ENCODE results near the gene RAPGEF2. TPM values are rescaled to one million over a fixed set of nuclear protein-coding genes. Genes with fewer than 3 reads are reported as not detected.
A peak's percentile ranks its signal among the peaks of the same experiment; 100 is the strongest.

RAPGEF2 gene
- total and polyA plus RNA-seq, 11 donors = 10.6 to 75.9 (median 51.2) TPM

- TF ChIP-seq CTCF (IDR thresholded peaks at IDR 0.05) (no peak), POLR2A (IDR thresholded peaks at IDR 0.05) (no peak)
- no peaks in the 10 kb centered on the region for H3K27me3 ChIP-seq
- no peaks in the 10 kb centered on the region for H3K36me3 ChIP-seq
- 39 to 50% (median 45%) methylated on average over 1 of the region's 1 CpG for WGBS, 4 donors
- H3K4me1 ChIP-seq = peaks cover 0 to 68% (median 25%) of the 10 kb centered on the region in 12 donors
- H3K27ac ChIP-seq = peak overlapping the region in 7 of 12 donors; percentile 4 to 39 (median 21)
- H3K4me3 ChIP-seq = no peak overlapping the region
- ATAC-seq (no peak), DNase-seq (no peak)
- peaks cover 0 to 14% (median 0%) of the 10 kb centered on the region in 12 donors for H3K9me3 ChIP-seq
- intact Hi-C loops (cut with DNase I) = no loop called here
These were observed 129.7 kb downstream of the RAPGEF2 start for GRCh38 chr4:159232465-159233106.

- no peak for DNase-seq
- WGBS, 4 donors = 53 to 57% (median 56%) methylated on average over 3 of the region's 3 CpGs
- peak; percentile 66 to 78 (median 71) for ATAC-seq
- intact Hi-C loops (cut with DNase I) = loop anchor here in 1 of 10 donors (5.0 kb wide), 1 partner anchor 36 kb away; no protein-coding TSS in a partner anchor
- H3K27ac ChIP-seq = peak overlapping the region in 7 of 12 donors; percentile 3 to 45 (median 11)
- peaks cover 6 to 77% (median 36%) of the 10 kb centered on the region in 12 donors for H3K4me1 ChIP-seq
- no peak for TF ChIP-seq CTCF (IDR thresholded peaks at IDR 0.05)
- no peak for TF ChIP-seq POLR2A (IDR thresholded peaks at IDR 0.05)
- H3K9me3 ChIP-seq = peaks cover 0 to 14% (median 0%) of the 10 kb centered on the region in 12 donors
- peaks cover 0 to 1% (median 0%) of the 10 kb centered on the region in 9 donors for H3K36me3 ChIP-seq
- H3K4me3 ChIP-seq = no peak overlapping the region
- H3K27me3 ChIP-seq = no peaks in the 10 kb centered on the region
These were observed 133.0 kb downstream of the RAPGEF2 start for GRCh38 chr4:159235779-159236368.

- peaks cover 6 to 77% (median 37%) of the 10 kb centered on the region in 12 donors for H3K4me1 ChIP-seq
- peaks cover 0 to 8% (median 0%) of the 10 kb centered on the region in 12 donors for H3K9me3 ChIP-seq
- 16 to 25% (median 21%) methylated on average over 2 of the region's 2 CpGs for WGBS, 4 donors
- peaks cover 0 to 8% (median 0%) of the 10 kb centered on the region in 9 donors for H3K36me3 ChIP-seq
- intact Hi-C loops (cut with DNase I) = loop anchor here in 1 of 10 donors (5.0 kb wide), 1 partner anchor 34 kb away; no protein-coding TSS in a partner anchor
- TF ChIP-seq CTCF (IDR thresholded peaks at IDR 0.05) = no peak
- TF ChIP-seq POLR2A (IDR thresholded peaks at IDR 0.05) = no peak
- H3K27ac ChIP-seq = peak overlapping the region in 9 of 12 donors; percentile 0 to 85 (median 28)
- no peaks in the 10 kb centered on the region for H3K27me3 ChIP-seq
- ATAC-seq (no peak), DNase-seq (no peak)
- no peak overlapping the region for H3K4me3 ChIP-seq
These were observed 135.1 kb downstream of the RAPGEF2 start for GRCh38 chr4:159237975-159238374.

GRCh38 chr4:159238631-159239030 lies 135.8 kb downstream of the RAPGEF2 start:
- DNase-seq = no peak
- no peak for TF ChIP-seq CTCF (IDR thresholded peaks at IDR 0.05)
- no peak for TF ChIP-seq POLR2A (IDR thresholded peaks at IDR 0.05)
- peak overlapping the region in 9 of 12 donors; percentile 2 to 85 (median 30) for H3K27ac ChIP-seq
- no peak for ATAC-seq
- 3 to 21% (median 8%) methylated on average over 2 of the region's 2 CpGs for WGBS, 4 donors
- H3K36me3 ChIP-seq = peaks cover 0 to 14% (median 0%) of the 10 kb centered on the region in 9 donors
- intact Hi-C loops (cut with DNase I) = loop anchor here in 1 of 10 donors (5.0 kb wide), 1 partner anchor 34 kb away; no protein-coding TSS in a partner anchor
- no peaks in the 10 kb centered on the region for H3K27me3 ChIP-seq
- H3K4me3 ChIP-seq = no peak overlapping the region
- peaks cover 0 to 5% (median 0%) of the 10 kb centered on the region in 12 donors for H3K9me3 ChIP-seq
- peaks cover 6 to 76% (median 41%) of the 10 kb centered on the region in 12 donors for H3K4me1 ChIP-seq
